SU-DHL-6 (cell line): Measurements from ENCODE around the gene C2orf92.

Experiments
- H2AFZ ChIP-seq: fragments of 200-600 bp; sonication (generic); 2 replicates; pipeline ENCODE4 v1.6.1; 2014; ENCODE audit warnings: low read depth, mild to moderate bottlenecking, moderate library complexity, mixed read lengths, antibody characterized with exemption, low read length; ENCODE audit not compliant: severe bottlenecking
- H3F3A ChIP-seq: fragments of 200-600 bp; shearing (Covaris generic); 2 replicates; pipeline ENCODE4 v1.6.0; 2016; ENCODE audit warnings: antibody characterized with exemption, mild to moderate bottlenecking; ENCODE audit not compliant: insufficient read depth
- H3K27ac ChIP-seq: fragments of 200-600 bp; sonication (generic); 2 replicates; pipeline ENCODE4 v1.5.1; 2016; ENCODE audit warnings: low read depth, mild to moderate bottlenecking, low read length, moderate library complexity, mixed read lengths
- H3K27me3 ChIP-seq: fragments of 200-600 bp; sonication (generic), shearing (Covaris generic); 2 replicates; pipeline ENCODE4 v1.6.0; 2014; ENCODE audit warnings: mild to moderate bottlenecking, low read length
- H3K36me3 ChIP-seq: fragments of 200-600 bp; sonication (generic); 2 replicates; pipeline ENCODE4 v1.6.1; 2014; ENCODE audit warnings: mild to moderate bottlenecking, low read length, mixed read lengths
- H3K4me2 ChIP-seq: fragments of 300-600, 200-600 bp; shearing (Covaris generic), sonication (generic); 2 replicates; pipeline ENCODE4 v1.6.0; 2014; ENCODE audit warnings: low read length, low read depth, mild to moderate bottlenecking; ENCODE audit not compliant: poor library complexity, severe bottlenecking
- H3K4me3 ChIP-seq: fragments of 200-600 bp; sonication (generic); 2 replicates; pipeline ENCODE4 v1.5.1; 2014; ENCODE audit warnings: antibody characterized with exemption, low read length, mild to moderate bottlenecking, mixed read lengths; ENCODE audit not compliant: insufficient read depth, poor library complexity, severe bottlenecking
- H3K79me2 ChIP-seq: fragments of 200-600 bp; sonication (generic); 2 replicates; pipeline ENCODE4 v1.6.1; 2014; ENCODE audit warnings: mild to moderate bottlenecking, low read length, moderate library complexity; ENCODE audit not compliant: insufficient read depth
- H3K9ac ChIP-seq: fragments of 200-600 bp; sonication (generic); 2 replicates; pipeline ENCODE4 v1.7.0; 2014; ENCODE audit warnings: mild to moderate bottlenecking, low read length
- H3K9me2 ChIP-seq: fragments of 200-600 bp; sonication (generic); replicated peaks from 2 replicates; pipeline ENCODE4 v1.6.1; 2014; ENCODE audit warnings: low read length; ENCODE audit not compliant: insufficient read depth
- H3K9me3 ChIP-seq: fragments of 200-600 bp; sonication (generic); 2 replicates; pipeline ENCODE4 v1.6.1; 2014; ENCODE audit warnings: low read length, mixed read lengths; ENCODE audit not compliant: insufficient read depth
- H4K20me1 ChIP-seq: fragments of 200-600 bp; sonication (generic); 2 replicates; pipeline ENCODE4 v1.6.1; 2014; ENCODE audit warnings: low read depth, mild to moderate bottlenecking, antibody characterized with exemption, low read length, moderate library complexity, mixed read lengths
- CTCF ChIP-seq: fragments of 200-600 bp; sonication (generic); IDR thresholded peaks from one replicate; pipeline ENCODE4 v1.5.1; 2017; ENCODE audit warnings: antibody characterized with exemption, mild to moderate bottlenecking, low read length, moderate library complexity; ENCODE audit not compliant: insufficient read depth, poor library complexity, severe bottlenecking
- EZH2phosphoT487 ChIP-seq: fragments of 200-600 bp; sonication (generic), shearing (Covaris generic); conservative IDR thresholded peaks from 2 replicates; pipeline ENCODE4 v1.6.1; 2018; ENCODE audit warnings: mild to moderate bottlenecking, antibody characterized with exemption, low read length, moderate library complexity, mixed read lengths

Gene C2orf92

GRCh38 chr2:97673915-97674283, 4.4 kb downstream of the C2orf92 start:
- Histone ChIP-seq H3K27me3 (no peaks in the 10 kb centered on the region), H3K4me3 (no peak overlapping the region), H3F3A (no peaks in the 10 kb centered on the region), H2AFZ (no peak overlapping the region), H3K9me3 (no peaks in the 10 kb centered on the region), H4K20me1 (no peaks in the 10 kb centered on the region), H3K9ac (no peak overlapping the region), H3K79me2 (no peaks in the 10 kb centered on the region), H3K4me2 (no peak overlapping the region), H3K9me2 (no peaks in the 10 kb centered on the region), H3K36me3 (no peaks in the 10 kb centered on the region), H3K27ac (no peak overlapping the region)
- TF ChIP-seq EZH2phosphoT487 (no peak), CTCF (no peak)

GRCh38 chr2:97675430-97676113, 6.1 kb downstream of the C2orf92 start:
- H4K20me1 ChIP-seq: no peaks in the 10 kb centered on the region

DNA sequence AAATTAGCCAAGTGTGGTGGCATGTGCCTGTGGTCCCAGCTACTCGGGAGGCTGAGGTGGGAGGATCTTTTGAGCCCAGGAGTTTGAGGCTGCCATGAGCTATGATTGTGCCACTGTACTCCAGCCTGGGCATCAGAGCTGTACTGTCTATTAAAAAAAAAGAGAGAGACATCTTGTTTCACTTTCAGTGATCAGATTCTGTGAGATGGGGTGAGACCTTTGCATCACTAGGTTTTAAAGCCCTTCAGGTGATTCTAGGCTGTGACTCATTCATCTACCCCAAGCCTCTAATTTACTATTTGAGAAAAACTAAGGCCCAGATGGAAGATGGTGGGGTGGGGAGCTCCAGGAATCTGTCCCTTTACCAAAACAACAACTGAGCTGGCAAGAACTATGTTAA, 7.1 kb downstream of the C2orf92 start:
- Histone ChIP-seq H3F3A (no peaks in the 10 kb centered on the region), H2AFZ (no peak overlapping the region), H3K27me3 (no peaks in the 10 kb centered on the region), H3K9me3 (no peaks in the 10 kb centered on the region), H3K79me2 (no peaks in the 10 kb centered on the region), H3K36me3 (no peaks in the 10 kb centered on the region), H3K4me2 (no peak overlapping the region), H4K20me1 (no peaks in the 10 kb centered on the region), H3K9ac (no peak overlapping the region), H3K4me3 (no peak overlapping the region), H3K27ac (no peak overlapping the region), H3K9me2 (no peaks in the 10 kb centered on the region)
- TF ChIP-seq CTCF: no peak
- TF ChIP-seq EZH2phosphoT487: no peak

More at GRCh38 chr2:97675430-97676113, 6.1 kb downstream of the C2orf92 start:
- Histone ChIP-seq H3K9me2 (no peaks in the 10 kb centered on the region), H3K27me3 (no peaks in the 10 kb centered on the region), H3K79me2 (no peaks in the 10 kb centered on the region), H3K27ac (no peak overlapping the region), H3F3A (no peaks in the 10 kb centered on the region), H3K4me3 (no peak overlapping the region), H3K9me3 (no peaks in the 10 kb centered on the region), H3K4me2 (no peak overlapping the region), H2AFZ (no peak overlapping the region), H3K36me3 (no peaks in the 10 kb centered on the region), H3K9ac (no peak overlapping the region)
- TF ChIP-seq EZH2phosphoT487: no peak
- no peak for TF ChIP-seq CTCF
